K562 (cell line): ENCODE measurements around the gene ENTREP3. TPM values are rescaled to one million over a fixed set of nuclear protein-coding genes. Genes with fewer than 3 reads are reported as not detected.

Experiments used
- CBFA2T2 ChIP-seq: fragments of 450-650 bp; conservative IDR thresholded peaks from 2 replicates; pipeline ENCODE4 v1.6.1; 2017; ENCODE audit warnings: mild to moderate bottlenecking
- CCAR2 ChIP-seq: fragments of 200-400 bp; formaldehyde crosslinking; IDR thresholded peaks from 2 replicates; pipeline ENCODE4 v1.6.1; 2017; ENCODE audit warnings: mild to moderate bottlenecking, low read depth, low read length
- CREM ChIP-seq: IDR thresholded peaks from 2 replicates; pipeline ENCODE4 v1.6.1; 2014; ENCODE audit warnings: antibody characterized with exemption, low read depth
- EP400 ChIP-seq: fragments of 450-650 bp; IDR thresholded peaks from 2 replicates; pipeline ENCODE4 v1.6.1; 2017; ENCODE audit warnings: antibody characterized with exemption, mild to moderate bottlenecking, moderate library complexity
- HOXB6 ChIP-seq: fragments of 250-450 bp; sonication (Bioruptor Pico); IDR thresholded peaks from 2 replicates; pipeline ENCODE4 v1.5.1; 2022; ENCODE audit warnings: mild to moderate bottlenecking, borderline replicate concordance
- KDM2B ChIP-seq: fragments of 250-450 bp; sonication (Bioruptor Pico); IDR thresholded peaks from 2 replicates; pipeline ENCODE4 v1.8.0; 2021; ENCODE audit warnings: mild to moderate bottlenecking, moderate library complexity
- NEUROD1 ChIP-seq: fragments of 150-350 bp; IDR thresholded peaks from 2 replicates; pipeline ENCODE4 v1.6.1; 2014; ENCODE audit warnings: borderline replicate concordance, low read length, low read depth; ENCODE audit not compliant: partially characterized antibody
- NR2F6 ChIP-seq: fragments of 450-650 bp; formaldehyde crosslinking; IDR thresholded peaks from 2 replicates; pipeline ENCODE4 v1.4.0; 2020; ENCODE audit warnings: mild to moderate bottlenecking
- PHF20 ChIP-seq: fragments of 450-650 bp; IDR thresholded peaks from 2 replicates; pipeline ENCODE4 v1.6.1; 2018; ENCODE audit not compliant: partially characterized antibody
- PHF8 ChIP-seq: fragments of 200-600 bp; sonication (generic); IDR thresholded peaks from 2 replicates; pipeline ENCODE4 v1.6.1; 2012; ENCODE audit warnings: mixed run types, mild to moderate bottlenecking, inconsistent platforms, low read length, moderate library complexity, borderline replicate concordance
- TEAD4 ChIP-seq, 2 experiments: sonication (generic) in 1 of 2; formaldehyde crosslinking in 1 of 2; IDR thresholded peaks; 2 replicates each; pipeline versions ENCODE4 v1.6.1 to v1.8.0; 2012 to 2022; ENCODE audit warnings: borderline replicate concordance in 1 of 2, inconsistent platforms in 1 of 2, low read length in 1 of 2, mild to moderate bottlenecking in 1 of 2, missing genetic modification reagents in 1 of 2
- YY1 ChIP-seq, 3 experiments: IDR thresholded peaks; 2 replicates each; pipeline ENCODE4 v1.6.1; 2011; ENCODE audit warnings: low read length in 2 of 3, mild to moderate bottlenecking in 2 of 3, moderate library complexity in 2 of 3, borderline replicate concordance in 1 of 3, control low read depth in 1 of 3, low read depth in 1 of 3; ENCODE audit not compliant: insufficient read depth in 3 of 3, insufficient replicate concordance in 2 of 3, control insufficient read depth in 1 of 3, insufficient read length in 1 of 3; ENCODE audit errors: extremely low read depth in 1 of 3
- polyA plus RNA-seq, 8 experiments: library from polyadenylated mRNA; depleted of rRNA in 4 of 8; stranded (reverse) in 5 of 8; unstranded in 3 of 8; fragments of >200 nt; fragmentation: Nextera tagmentation in 2 of 8; fragmentation: Illumina TruSeq in 1 of 8; extraction: Ambion mirVana in 2 of 8; extraction: Trizol in 1 of 8; gene quantifications; 2 replicates each; pipeline versions ENCODE4 v1.2.1 to v1.2.3, GENCODE V29; 2011 to 2014; ENCODE audit warnings: inconsistent platforms in 1 of 8, missing spikeins in 1 of 8
- total RNA-seq, 7 experiments: library from RNA; depleted of rRNA in 6 of 7; stranded (reverse); fragments of >200 nt in 6 of 7; fragmentation: Illumina TruSeq in 2 of 7; extraction: Trizol in 2 of 7; gene quantifications; 2 replicates each; pipeline versions ENCODE4 v1.2.1 to v1.2.3, GENCODE V29; 2011 to 2021; ENCODE audit warnings: low replicate concordance in 1 of 7
- TF ChIP-seq, protein P1 (sequence below): sonication (generic); formaldehyde crosslinking; IDR thresholded peaks from 2 replicates; pipeline ENCODE4 v1.8.0; 2022; ENCODE audit warnings: mild to moderate bottlenecking, missing genetic modification reagents
- TF ChIP-seq, protein P2 (sequence below): fragments of 150-350 bp; IDR thresholded peaks from 2 replicates; pipeline ENCODE4 v1.6.1; 2014; ENCODE audit warnings: low read depth, mild to moderate bottlenecking, low read length, borderline replicate concordance
- TF ChIP-seq, protein P3 (sequence below): sonication (generic); formaldehyde crosslinking; IDR thresholded peaks from 2 replicates; pipeline ENCODE4 v1.9.0; 2022; ENCODE audit warnings: mild to moderate bottlenecking, missing genetic modification reagents
- TF ChIP-seq, protein P4 (sequence below): fragments of 450-650 bp; formaldehyde crosslinking; IDR thresholded peaks from 2 replicates; pipeline ENCODE4 v1.4.0; 2022; ENCODE audit warnings: missing genetic modification characterization

Gene ENTREP3
- total and polyA plus RNA-seq, 9 of the 15 experiments (the other 6 are each of a cell fraction or from before 2014, with no cell fraction given), result 1.9 to 41.8 (median 5.9) TPM

DNA sequence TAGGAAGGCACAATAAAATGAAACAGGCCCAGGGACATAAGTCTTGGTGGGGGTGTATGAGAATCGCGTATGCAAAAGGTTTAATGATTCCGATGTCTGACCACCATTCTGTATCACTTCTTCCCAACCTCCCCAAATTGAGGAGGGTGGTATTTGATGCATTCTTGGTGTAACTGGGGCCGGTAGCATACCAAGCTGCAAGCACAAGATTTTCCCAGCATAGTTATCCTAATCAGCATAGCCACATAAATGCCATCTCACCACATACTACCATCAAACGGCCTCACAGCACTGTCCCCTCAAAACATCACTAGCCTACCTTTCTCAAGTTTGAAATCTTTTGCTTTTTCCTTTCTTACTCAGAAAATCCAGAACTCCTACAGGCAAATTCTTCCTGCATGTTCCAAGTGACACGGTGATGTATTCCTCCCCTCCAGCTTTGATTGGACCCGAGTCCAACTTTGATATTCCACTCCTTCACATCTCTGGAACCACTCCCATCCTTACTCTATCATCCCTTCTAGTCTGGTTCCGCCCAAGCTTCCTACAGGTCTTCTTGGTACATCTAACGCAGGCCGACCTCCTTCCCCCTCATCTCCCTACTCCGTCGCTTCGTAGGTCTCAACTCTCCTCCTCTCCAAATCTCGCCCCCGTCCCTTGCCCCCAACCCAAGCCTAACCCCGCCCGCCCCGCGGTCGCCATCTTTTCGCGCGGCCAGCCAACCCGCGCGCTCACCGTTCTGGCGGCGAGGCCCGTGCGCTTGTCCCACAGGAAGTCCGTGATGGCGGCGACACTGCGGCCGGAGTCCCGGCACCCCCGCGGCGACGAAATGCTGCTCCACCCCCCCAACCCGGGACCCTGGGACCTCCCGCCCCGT, 17.4 kb upstream of the ENTREP3 start (continued):
- TF ChIP-seq TEAD4 (IDR thresholded peaks at IDR 0.05; ENCODE audit: low read length), result 0 out of 2 replicates have a peak, but pooled peaks have one; percentile 6
- no peak for TF ChIP-seq TEAD4 (CRISPR knock-in tag; IDR thresholded peaks at IDR 0.05; ENCODE audit: borderline replicate concordance)
- 0 out of 2 replicates have a peak, but pooled peaks have one; percentile 51 for TF ChIP-seq PHF8
- TF ChIP-seq, protein P1, sequence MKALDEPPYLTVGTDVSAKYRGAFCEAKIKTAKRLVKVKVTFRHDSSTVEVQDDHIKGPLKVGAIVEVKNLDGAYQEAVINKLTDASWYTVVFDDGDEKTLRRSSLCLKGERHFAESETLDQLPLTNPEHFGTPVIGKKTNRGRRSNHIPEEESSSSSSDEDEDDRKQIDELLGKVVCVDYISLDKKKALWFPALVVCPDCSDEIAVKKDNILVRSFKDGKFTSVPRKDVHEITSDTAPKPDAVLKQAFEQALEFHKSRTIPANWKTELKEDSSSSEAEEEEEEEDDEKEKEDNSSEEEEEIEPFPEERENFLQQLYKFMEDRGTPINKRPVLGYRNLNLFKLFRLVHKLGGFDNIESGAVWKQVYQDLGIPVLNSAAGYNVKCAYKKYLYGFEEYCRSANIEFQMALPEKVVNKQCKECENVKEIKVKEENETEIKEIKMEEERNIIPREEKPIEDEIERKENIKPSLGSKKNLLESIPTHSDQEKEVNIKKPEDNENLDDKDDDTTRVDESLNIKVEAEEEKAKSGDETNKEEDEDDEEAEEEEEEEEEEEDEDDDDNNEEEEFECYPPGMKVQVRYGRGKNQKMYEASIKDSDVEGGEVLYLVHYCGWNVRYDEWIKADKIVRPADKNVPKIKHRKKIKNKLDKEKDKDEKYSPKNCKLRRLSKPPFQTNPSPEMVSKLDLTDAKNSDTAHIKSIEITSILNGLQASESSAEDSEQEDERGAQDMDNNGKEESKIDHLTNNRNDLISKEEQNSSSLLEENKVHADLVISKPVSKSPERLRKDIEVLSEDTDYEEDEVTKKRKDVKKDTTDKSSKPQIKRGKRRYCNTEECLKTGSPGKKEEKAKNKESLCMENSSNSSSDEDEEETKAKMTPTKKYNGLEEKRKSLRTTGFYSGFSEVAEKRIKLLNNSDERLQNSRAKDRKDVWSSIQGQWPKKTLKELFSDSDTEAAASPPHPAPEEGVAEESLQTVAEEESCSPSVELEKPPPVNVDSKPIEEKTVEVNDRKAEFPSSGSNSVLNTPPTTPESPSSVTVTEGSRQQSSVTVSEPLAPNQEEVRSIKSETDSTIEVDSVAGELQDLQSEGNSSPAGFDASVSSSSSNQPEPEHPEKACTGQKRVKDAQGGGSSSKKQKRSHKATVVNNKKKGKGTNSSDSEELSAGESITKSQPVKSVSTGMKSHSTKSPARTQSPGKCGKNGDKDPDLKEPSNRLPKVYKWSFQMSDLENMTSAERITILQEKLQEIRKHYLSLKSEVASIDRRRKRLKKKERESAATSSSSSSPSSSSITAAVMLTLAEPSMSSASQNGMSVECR, result peak; percentile 22; the same call in 1 of the 2 replicates
- no peak for TF ChIP-seq NR2F6 (CRISPR knock-in tag)
- no peak for TF ChIP-seq EP400
- no peak for TF ChIP-seq CCAR2
- TF ChIP-seq CBFA2T2, result no peak
- TF ChIP-seq NEUROD1, result no peak
- TF ChIP-seq, protein P2, sequence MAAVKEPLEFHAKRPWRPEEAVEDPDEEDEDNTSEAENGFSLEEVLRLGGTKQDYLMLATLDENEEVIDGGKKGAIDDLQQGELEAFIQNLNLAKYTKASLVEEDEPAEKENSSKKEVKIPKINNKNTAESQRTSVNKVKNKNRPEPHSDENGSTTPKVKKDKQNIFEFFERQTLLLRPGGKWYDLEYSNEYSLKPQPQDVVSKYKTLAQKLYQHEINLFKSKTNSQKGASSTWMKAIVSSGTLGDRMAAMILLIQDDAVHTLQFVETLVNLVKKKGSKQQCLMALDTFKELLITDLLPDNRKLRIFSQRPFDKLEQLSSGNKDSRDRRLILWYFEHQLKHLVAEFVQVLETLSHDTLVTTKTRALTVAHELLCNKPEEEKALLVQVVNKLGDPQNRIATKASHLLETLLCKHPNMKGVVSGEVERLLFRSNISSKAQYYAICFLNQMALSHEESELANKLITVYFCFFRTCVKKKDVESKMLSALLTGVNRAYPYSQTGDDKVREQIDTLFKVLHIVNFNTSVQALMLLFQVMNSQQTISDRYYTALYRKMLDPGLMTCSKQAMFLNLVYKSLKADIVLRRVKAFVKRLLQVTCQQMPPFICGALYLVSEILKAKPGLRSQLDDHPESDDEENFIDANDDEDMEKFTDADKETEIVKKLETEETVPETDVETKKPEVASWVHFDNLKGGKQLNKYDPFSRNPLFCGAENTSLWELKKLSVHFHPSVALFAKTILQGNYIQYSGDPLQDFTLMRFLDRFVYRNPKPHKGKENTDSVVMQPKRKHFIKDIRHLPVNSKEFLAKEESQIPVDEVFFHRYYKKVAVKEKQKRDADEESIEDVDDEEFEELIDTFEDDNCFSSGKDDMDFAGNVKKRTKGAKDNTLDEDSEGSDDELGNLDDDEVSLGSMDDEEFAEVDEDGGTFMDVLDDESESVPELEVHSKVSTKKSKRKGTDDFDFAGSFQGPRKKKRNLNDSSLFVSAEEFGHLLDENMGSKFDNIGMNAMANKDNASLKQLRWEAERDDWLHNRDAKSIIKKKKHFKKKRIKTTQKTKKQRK, result no peak
- TF ChIP-seq KDM2B (CRISPR knock-in tag), result no peak
- peak; percentile 47; the same call in 1 of the 2 replicates for TF ChIP-seq CREM
- TF ChIP-seq, protein P3, sequence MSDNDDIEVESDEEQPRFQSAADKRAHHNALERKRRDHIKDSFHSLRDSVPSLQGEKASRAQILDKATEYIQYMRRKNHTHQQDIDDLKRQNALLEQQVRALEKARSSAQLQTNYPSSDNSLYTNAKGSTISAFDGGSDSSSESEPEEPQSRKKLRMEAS (CRISPR knock-in tag), result no peak
- TF ChIP-seq, protein P4, sequence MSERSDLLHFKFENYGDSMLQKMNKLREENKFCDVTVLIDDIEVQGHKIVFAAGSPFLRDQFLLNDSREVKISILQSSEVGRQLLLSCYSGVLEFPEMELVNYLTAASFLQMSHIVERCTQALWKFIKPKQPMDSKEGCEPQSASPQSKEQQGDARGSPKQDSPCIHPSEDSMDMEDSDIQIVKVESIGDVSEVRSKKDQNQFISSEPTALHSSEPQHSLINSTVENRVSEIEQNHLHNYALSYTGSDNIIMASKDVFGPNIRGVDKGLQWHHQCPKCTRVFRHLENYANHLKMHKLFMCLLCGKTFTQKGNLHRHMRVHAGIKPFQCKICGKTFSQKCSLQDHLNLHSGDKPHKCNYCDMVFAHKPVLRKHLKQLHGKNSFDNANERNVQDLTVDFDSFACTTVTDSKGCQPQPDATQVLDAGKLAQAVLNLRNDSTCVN (CRISPR knock-in tag), result 0 out of 2 replicates have a peak, but pooled peaks have one; percentile 9
- no peak for TF ChIP-seq HOXB6
- peak; percentile 30 for TF ChIP-seq PHF20
- peak; percentile 56 to 93 (median 88) for TF ChIP-seq YY1 (IDR thresholded peaks at IDR 0.05; ENCODE audit: borderline replicate concordance in 1 of 3, control insufficient read depth in 1 of 3, extremely low read depth in 1 of 3, insufficient read depth in 3 of 3, insufficient read length in 1 of 3, insufficient replicate concordance in 2 of 3, low read depth in 1 of 3, low read length in 2 of 3)
